ENCODE results near the gene FSD1L.

Gene FSD1L

DNA sequence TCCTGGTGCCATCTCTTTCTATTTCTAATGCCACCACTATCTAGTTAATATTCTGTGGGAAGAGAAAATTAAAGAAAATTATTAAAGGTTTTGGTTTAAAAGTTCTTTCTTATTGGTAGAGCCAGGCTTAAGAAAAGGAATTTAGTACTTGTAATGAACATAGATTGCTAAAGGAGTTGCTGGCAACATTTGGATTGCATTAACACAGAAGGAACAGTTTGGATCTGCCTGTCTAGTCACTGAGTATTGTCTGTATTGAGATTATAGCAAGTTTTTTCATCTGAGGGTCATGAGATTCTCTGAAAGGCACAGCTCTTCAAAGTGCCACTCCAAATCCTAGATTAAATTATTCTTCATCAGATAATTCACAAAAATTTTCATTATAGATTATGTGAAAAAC, 32.0 kb downstream of the FSD1L start:
- TF ChIP-seq, protein P1, sequence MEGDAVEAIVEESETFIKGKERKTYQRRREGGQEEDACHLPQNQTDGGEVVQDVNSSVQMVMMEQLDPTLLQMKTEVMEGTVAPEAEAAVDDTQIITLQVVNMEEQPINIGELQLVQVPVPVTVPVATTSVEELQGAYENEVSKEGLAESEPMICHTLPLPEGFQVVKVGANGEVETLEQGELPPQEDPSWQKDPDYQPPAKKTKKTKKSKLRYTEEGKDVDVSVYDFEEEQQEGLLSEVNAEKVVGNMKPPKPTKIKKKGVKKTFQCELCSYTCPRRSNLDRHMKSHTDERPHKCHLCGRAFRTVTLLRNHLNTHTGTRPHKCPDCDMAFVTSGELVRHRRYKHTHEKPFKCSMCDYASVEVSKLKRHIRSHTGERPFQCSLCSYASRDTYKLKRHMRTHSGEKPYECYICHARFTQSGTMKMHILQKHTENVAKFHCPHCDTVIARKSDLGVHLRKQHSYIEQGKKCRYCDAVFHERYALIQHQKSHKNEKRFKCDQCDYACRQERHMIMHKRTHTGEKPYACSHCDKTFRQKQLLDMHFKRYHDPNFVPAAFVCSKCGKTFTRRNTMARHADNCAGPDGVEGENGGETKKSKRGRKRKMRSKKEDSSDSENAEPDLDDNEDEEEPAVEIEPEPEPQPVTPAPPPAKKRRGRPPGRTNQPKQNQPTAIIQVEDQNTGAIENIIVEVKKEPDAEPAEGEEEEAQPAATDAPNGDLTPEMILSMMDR (IDR thresholded peaks at IDR 0.05), result no peak
- DNase-seq (ENCODE audit: low spot score), result no peak
- Histone ChIP-seq H3K4me3 (no peak overlapping the region), H3K27ac (no peak overlapping the region)

DNA sequence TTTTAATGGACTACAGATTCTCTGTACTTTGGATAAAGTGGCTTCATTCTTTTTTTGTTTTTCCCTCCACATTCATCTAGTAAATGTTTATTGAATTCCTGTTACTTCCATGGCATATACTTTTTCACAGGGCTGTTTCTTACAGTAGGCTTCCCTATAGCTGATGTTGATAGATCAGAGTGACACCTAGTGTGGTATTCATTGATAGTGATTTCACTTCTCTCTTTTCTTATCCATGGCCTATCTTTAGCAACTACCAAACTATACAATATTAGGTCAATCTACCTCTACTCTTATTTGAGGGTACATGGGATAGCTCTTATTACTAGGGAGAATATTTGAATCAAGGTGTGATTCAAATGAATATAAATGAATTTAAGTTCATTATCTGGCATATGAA, 35.8 kb downstream of the FSD1L start:
- Histone ChIP-seq H3K27ac (no peak overlapping the region), H3K4me3 (no peak overlapping the region)
- no peak for DNase-seq (ENCODE audit: low spot score)
- TF ChIP-seq, protein P1 (IDR thresholded peaks at IDR 0.05), result no peak

DNA sequence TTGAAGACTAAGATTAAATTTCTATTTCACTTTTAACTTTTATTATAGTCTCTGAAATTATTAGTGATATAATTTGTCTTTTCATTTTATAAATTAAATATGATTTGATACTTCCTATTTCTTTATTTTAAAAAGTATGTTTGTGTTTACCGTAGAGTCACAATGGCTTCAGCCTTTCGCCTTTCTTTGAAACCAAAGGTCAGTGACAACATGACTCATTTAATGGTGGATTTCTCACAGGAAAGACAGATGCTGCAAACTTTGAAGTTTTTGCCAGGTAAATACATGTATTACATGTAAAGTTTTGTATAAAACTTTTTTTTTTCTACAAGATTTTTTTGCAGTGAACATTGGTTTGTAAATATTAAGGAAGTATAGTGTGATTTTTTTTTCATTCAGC, 36.4 kb downstream of the FSD1L start:
- TF ChIP-seq, protein P1 (IDR thresholded peaks at IDR 0.05), result no peak
- DNase-seq (ENCODE audit: low spot score), result no peak
- Histone ChIP-seq H3K27ac (no peak overlapping the region), H3K4me3 (no peak overlapping the region)

DNA sequence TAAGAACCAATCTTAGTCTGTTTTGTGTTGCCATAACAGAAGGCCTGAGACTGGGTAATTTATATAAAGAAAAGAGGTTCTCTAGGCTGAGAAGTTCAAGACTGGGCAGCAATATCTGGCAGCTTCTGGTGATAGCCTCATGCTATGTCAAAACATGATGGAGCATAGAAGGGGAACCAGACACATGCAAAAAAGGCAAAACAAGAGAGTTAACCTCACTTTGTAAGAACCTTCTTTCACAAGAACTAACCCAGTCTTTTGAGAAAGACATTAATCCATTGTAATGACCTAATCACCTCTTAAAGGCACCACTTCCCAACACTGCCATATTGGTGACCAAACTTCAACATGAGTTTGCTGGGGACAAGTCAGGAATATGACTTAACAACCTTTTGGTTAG, 37.3 kb downstream of the FSD1L start:
- H3K4me3 ChIP-seq, result no peak overlapping the region
- no peak overlapping the region for H3K27ac ChIP-seq
- DNase-seq (ENCODE audit: low spot score), result no peak
- TF ChIP-seq, protein P1 (IDR thresholded peaks at IDR 0.05), result no peak

DNA sequence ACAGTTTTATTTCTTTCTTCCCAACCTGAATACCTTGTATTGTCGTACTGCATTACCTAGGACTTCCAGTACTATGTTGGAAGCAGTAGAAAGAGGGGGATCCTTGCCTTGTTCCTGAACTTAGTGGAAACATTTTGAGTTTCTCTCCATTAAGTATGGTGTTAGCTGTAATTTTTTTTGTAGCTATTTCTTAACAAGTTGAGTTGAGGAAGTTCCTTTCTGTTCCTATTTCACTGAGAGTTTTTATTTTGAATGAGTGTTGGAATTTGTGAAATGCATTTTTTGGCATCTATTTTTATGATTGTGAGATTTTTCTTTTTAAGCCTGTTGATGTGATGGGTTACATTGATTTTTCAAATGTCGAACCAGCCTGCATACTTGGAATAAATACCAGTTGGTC, 49.0 kb downstream of the FSD1L start:
- no peak for DNase-seq (ENCODE audit: low spot score)
- Histone ChIP-seq H3K4me3 (no peak overlapping the region), H3K27ac (no peak overlapping the region)
- TF ChIP-seq, protein P1 (IDR thresholded peaks at IDR 0.05), result no peak

DNA sequence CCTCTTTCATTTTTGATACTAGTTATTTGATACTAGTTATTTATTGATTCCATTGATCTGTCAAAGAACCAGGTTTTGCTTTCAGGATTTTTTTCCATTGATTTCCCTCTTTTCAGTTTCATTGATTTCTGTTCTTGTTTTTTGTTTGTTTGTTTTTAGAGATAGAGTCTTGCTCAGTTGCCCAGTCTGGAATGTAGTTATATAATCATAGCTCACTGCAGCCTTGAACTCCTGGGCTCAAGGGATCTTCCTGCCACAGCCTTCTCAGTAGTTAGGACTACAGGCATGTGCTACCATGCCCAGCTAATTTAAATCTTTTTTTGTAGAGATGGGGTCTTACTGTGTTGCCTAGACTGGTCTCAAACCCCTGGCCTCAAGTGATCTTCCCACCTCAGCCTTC, 49.9 kb downstream of the FSD1L start:
- no peak overlapping the region for H3K27ac ChIP-seq
- no peak overlapping the region for H3K4me3 ChIP-seq
- TF ChIP-seq, protein P1 (IDR thresholded peaks at IDR 0.05), result no peak
- no peak for DNase-seq (ENCODE audit: low spot score)

DNA sequence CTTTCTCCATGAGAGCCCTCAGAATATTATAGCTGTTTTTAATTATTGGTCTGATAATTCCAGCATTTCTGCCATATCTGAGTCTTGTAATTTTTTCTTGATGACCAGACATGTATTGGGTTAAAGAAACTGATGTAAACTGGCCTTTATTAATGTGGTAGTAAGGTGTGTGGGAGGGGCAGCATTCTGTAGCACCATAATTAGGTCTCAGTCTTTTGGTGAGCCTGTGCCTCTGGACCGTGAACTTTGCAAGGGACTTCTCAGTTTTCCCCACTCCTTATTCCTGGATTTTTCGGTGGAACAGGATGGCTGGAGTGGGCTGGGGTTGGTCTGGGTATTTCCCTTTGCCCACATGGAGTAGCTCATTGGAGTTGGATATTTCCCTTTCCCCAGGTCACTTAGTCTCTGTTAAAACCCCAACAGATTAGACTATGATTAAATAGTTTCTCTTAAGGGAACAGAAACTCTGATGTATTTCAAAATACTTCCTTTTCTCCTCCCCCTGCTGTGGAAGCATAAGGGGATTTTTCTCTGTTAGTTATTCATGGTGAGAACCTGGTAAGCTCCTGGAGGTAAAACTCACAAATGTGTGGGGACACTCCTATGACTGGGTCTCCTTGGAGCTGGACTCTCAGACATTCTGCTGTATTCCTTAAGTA, 52.4 kb downstream of the FSD1L start:
- TF ChIP-seq, protein P1 (IDR thresholded peaks at IDR 0.05), result no peak
- Histone ChIP-seq H3K27ac (no peak overlapping the region), H3K4me3 (no peak overlapping the region)
- no peak for DNase-seq (ENCODE audit: low spot score)

Measured in coronary artery (tissue), 2 donors.